Smooth muscle cell (in vitro differentiated cells): ENCODE data around the gene C18orf63. TPM values are rescaled to one million over a fixed set of nuclear protein-coding genes. Genes with fewer than 3 reads are reported as not detected.

Experiments used
- DNase-seq: peaks from one replicate; lab custom pipeline; 2025; ENCODE audit not compliant: unreplicated experiment; lab: John Stamatoyannopoulos, UW
- H2AFZ ChIP-seq: fragments of 200-600 bp; sonication (generic); 2 replicates; pipeline ENCODE4 v1.6.0; 2016; ENCODE audit warnings: antibody characterized with exemption, low read depth, mild to moderate bottlenecking
- H3F3A ChIP-seq: fragments of 200-600 bp; sonication (generic); 2 replicates; pipeline ENCODE4 v1.6.0; 2017; ENCODE audit warnings: antibody characterized with exemption, low read depth
- H3K27ac ChIP-seq: fragments of 200-600 bp; sonication (generic); 2 replicates; pipeline ENCODE4 v1.5.1; 2016; ENCODE audit warnings: low read depth, mild to moderate bottlenecking
- H3K27me3 ChIP-seq: fragments of 200-600 bp; sonication (generic); 2 replicates; pipeline ENCODE4 v1.6.1; 2016; ENCODE audit warnings: low read depth, mild to moderate bottlenecking
- H3K36me3 ChIP-seq: fragments of 200-600 bp; sonication (generic); 2 replicates; pipeline ENCODE4 v1.5.1; 2016; ENCODE audit warnings: low read depth
- H3K4me1 ChIP-seq: fragments of 200-600 bp; sonication (generic); 2 replicates; pipeline ENCODE4 v1.5.1; 2016; ENCODE audit warnings: low read depth
- H3K4me2 ChIP-seq: fragments of 200-600 bp; sonication (generic); 2 replicates; pipeline ENCODE4 v1.6.0; 2016; ENCODE audit warnings: mild to moderate bottlenecking
- H3K4me3 ChIP-seq: fragments of 200-600 bp; sonication (generic); 2 replicates; pipeline ENCODE4 v1.5.1; 2016; ENCODE audit warnings: mild to moderate bottlenecking
- H3K79me2 ChIP-seq: fragments of 200-600 bp; sonication (generic); 2 replicates; pipeline ENCODE4 v1.6.0; 2016; ENCODE audit warnings: low read depth, mild to moderate bottlenecking
- H3K9ac ChIP-seq: fragments of 200-600 bp; sonication (generic); 2 replicates; pipeline ENCODE4 v1.6.0; 2016; ENCODE audit warnings: low read depth
- H3K9me3 ChIP-seq: fragments of 200-600 bp; sonication (generic); replicated peaks from 2 replicates; pipeline ENCODE4 v1.5.1; 2016; ENCODE audit warnings: low read depth
- H4K20me1 ChIP-seq: fragments of 200-600 bp; sonication (generic); 2 replicates; pipeline ENCODE4 v1.6.0; 2016; ENCODE audit warnings: low read depth
- CTCF ChIP-seq: fragments of 200-600 bp; sonication (generic); IDR thresholded peaks from 2 replicates; pipeline ENCODE4 v1.5.1; 2017; ENCODE audit warnings: borderline replicate concordance, mild to moderate bottlenecking, antibody characterized with exemption; ENCODE audit not compliant: insufficient read depth, poor library complexity, severe bottlenecking
- WGBS: methylation state at CpG from one replicate; pipeline ENCODE4 v1.1.7; 2016; ENCODE audit warnings: low lambda C conversion rate; 5-methylcytosine and 5-hydroxymethylcytosine counted together
- polyA plus RNA-seq: library from polyadenylated mRNA; unstranded; fragments of >200 nt; fragmentation: Nextera tagmentation; extraction: Ambion mirVana; gene quantifications from 2 replicates; pipeline ENCODE4 v1.2.1, GENCODE V29; 2016
- total RNA-seq: library from RNA; depleted of rRNA; stranded (reverse); fragments of >200 nt; gene quantifications from 2 replicates; pipeline ENCODE4 v1.2.3, GENCODE V29; 2014

The C18orf63 gene
- total and polyA plus RNA-seq, 2 experiments from 2014 or later, result not detected

- no peak overlapping the region for H3K4me2 ChIP-seq
- no peaks in the 10 kb centered on the region for H3F3A ChIP-seq
- no peak for TF ChIP-seq CTCF
- no peaks in the 10 kb centered on the region for H3K9me3 ChIP-seq
- no peaks in the 10 kb centered on the region for H4K20me1 ChIP-seq
- no peaks in the 10 kb centered on the region for H3K79me2 ChIP-seq
- WGBS, result 100% methylated on average over 1 of the region's 1 CpG
- DNase-seq, result no peak
- no peaks in the 10 kb centered on the region for H3K36me3 ChIP-seq
- H3K27me3 ChIP-seq, result no peaks in the 10 kb centered on the region
- no peaks in the 10 kb centered on the region for H3K4me1 ChIP-seq
- H3K27ac ChIP-seq, result no peak overlapping the region
- no peak overlapping the region for H2AFZ ChIP-seq
- H3K9ac ChIP-seq, result no peak overlapping the region
- H3K4me3 ChIP-seq, result no peak overlapping the region
Observed at GRCh38 chr18:74311000-74311399, 4.6 kb upstream of the C18orf63 start.

GRCh38 chr18:74314759-74315463, 728 bp upstream of the C18orf63 start:
- H3K4me3 ChIP-seq, result no peak overlapping the region
- H3K79me2 ChIP-seq, result no peaks in the 10 kb centered on the region
- H3K36me3 ChIP-seq, result no peaks in the 10 kb centered on the region
- 91% methylated on average over 22 of the region's 22 CpGs for WGBS
- H3K4me2 ChIP-seq, result no peak overlapping the region
- no peaks in the 10 kb centered on the region for H3K27me3 ChIP-seq
- H3F3A ChIP-seq, result no peaks in the 10 kb centered on the region
- no peaks in the 10 kb centered on the region for H3K9me3 ChIP-seq
- H2AFZ ChIP-seq, result no peak overlapping the region
- no peaks in the 10 kb centered on the region for H3K4me1 ChIP-seq
- no peaks in the 10 kb centered on the region for H4K20me1 ChIP-seq
- DNase-seq, result no peak
- no peak for TF ChIP-seq CTCF
- H3K9ac ChIP-seq, result no peak overlapping the region
- H3K27ac ChIP-seq, result no peak overlapping the region

GRCh38 chr18:74316257-74317170, 875 bp downstream of the C18orf63 start:
- peak overlapping the region; percentile 36 for H2AFZ ChIP-seq
- H3K79me2 ChIP-seq, result no peaks in the 10 kb centered on the region
- no peak for TF ChIP-seq CTCF
- H3K4me3 ChIP-seq, result no peak overlapping the region
- no peak for DNase-seq
- H3K9me3 ChIP-seq, result no peaks in the 10 kb centered on the region
- H3K4me2 ChIP-seq, result peak overlapping the region; percentile 37
- H3K4me1 ChIP-seq, result no peaks in the 10 kb centered on the region
- no peaks in the 10 kb centered on the region for H3K36me3 ChIP-seq
- H4K20me1 ChIP-seq, result no peaks in the 10 kb centered on the region
- 87% methylated on average over 29 of the region's 29 CpGs for WGBS
- no peaks in the 10 kb centered on the region for H3K27me3 ChIP-seq
- H3F3A ChIP-seq, result no peaks in the 10 kb centered on the region
- no peak overlapping the region for H3K27ac ChIP-seq
- H3K9ac ChIP-seq, result no peak overlapping the region
